Body of pancreas (tissue), 4 donors: ENCODE data around the gene MEIOSIN.

ENCODE experiments used
- CTCF ChIP-seq, 7 experiments: fragments of 450-650 bp in 4 of 7; fragments of 200-600 bp in 3 of 7; sonication (generic) in 3 of 7; IDR thresholded peaks; one replicate each; pipeline ENCODE4 v1.5.1; 2016 to 2019; ENCODE audit warnings: antibody characterized with exemption in 7 of 7
- POLR2A ChIP-seq, 3 donors: fragments of 450-650 bp; IDR thresholded peaks; one replicate each; pipeline ENCODE4 v1.6.1; 2016; ENCODE audit warnings: antibody characterized with exemption in 3 of 3, mild to moderate bottlenecking in 2 of 3

GRCh38 chr19:45771311-45771933 lies 38.2 kb downstream of the MEIOSIN start:
- TF ChIP-seq CTCF (IDR thresholded peaks at IDR 0.05) (no peak), POLR2A (IDR thresholded peaks at IDR 0.05) (no peak)
